GM12874 (cell line): Measurements from ENCODE around the gene SHOC2.

Experiments
- TF ChIP-seq, protein P1 (sequence below): IDR thresholded peaks from 2 replicates; pipeline ENCODE4 v1.5.1; 2011; ENCODE audit warnings: low read depth, mild to moderate bottlenecking, control low read depth, low read length, moderate library complexity; ENCODE audit not compliant: insufficient read depth

The SHOC2 gene

DNA sequence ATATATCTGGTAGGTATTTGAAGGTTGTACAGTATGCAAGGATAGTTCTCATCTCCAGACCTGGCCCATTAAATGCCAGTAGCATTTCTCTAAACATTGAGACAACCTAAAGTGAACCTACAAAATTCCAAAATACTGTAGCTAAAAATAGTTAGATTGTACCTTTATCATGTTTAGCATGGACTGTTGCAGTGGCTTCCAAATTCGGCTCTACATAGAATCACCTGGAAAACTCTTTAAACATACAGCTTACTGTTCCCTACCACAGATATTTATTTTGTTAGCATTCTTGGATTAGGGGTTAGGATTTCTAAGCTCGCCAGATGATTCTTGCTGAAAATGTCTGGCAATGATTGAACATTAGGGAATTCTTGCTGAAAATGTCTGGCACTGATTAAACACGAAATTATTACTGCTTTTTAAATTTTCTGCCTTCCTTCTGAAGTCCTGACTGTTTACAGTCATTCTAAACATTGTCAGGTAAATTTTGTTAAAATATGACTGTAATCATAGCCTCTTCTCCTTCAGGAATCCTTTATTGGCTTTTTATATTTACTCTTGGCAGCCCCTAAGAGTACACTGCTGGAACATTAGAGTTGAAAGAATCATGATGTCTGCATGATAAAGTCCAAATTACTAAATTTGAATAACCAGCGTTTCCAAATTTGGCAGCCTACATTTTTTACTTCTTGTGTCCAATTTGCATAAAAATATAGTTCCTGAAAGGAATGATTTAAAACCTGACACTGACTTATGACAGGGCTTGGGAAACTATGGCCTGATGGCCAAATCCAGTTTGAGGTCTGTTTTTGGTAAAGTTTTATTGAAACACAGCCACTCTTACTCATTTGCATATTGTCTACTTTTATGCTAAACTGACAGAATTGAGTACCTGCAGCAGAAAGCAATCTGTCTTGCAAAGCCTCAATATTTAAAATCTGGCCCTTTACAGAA lies 40.3 kb downstream of the SHOC2 start:
- TF ChIP-seq, protein P1, sequence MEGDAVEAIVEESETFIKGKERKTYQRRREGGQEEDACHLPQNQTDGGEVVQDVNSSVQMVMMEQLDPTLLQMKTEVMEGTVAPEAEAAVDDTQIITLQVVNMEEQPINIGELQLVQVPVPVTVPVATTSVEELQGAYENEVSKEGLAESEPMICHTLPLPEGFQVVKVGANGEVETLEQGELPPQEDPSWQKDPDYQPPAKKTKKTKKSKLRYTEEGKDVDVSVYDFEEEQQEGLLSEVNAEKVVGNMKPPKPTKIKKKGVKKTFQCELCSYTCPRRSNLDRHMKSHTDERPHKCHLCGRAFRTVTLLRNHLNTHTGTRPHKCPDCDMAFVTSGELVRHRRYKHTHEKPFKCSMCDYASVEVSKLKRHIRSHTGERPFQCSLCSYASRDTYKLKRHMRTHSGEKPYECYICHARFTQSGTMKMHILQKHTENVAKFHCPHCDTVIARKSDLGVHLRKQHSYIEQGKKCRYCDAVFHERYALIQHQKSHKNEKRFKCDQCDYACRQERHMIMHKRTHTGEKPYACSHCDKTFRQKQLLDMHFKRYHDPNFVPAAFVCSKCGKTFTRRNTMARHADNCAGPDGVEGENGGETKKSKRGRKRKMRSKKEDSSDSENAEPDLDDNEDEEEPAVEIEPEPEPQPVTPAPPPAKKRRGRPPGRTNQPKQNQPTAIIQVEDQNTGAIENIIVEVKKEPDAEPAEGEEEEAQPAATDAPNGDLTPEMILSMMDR: no peak

DNA sequence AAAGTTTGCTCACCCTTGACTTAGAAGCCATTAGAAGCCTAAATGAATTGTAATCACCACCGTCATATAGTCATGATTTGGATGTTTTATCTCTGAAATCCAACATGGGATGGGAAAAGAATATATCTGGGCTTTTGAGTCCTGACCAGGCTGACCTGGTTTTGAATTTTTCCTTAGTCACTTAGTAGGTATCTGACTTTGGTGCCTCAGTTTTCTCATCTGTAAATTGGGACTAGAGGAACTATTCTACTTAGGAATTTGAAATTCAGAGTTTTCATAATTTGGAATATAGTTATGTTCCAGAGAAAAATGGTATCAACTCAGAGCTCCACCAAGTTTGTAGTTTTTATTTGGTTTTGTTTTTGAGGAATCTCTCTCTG lies 40.9 kb downstream of the SHOC2 start:
- TF ChIP-seq, protein P1: no peak

DNA sequence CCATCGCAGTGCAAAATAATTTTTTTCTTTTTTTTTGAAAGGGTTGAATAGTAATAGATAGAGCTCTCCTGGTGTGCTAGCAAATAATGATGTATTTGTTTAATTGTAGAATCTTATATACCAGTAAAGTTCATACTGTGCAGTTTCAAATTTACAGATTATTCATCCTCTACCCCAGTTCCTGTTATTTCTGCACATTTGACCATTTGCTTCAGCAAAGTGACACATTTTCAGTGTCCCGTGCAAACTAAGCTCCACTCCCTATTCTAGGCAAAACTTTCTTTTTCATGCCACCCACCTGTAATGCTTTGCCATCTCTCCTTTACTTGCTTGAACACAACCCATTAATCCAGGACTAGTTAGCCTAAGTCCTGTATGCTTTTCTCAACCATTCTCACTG lies 43.0 kb downstream of the SHOC2 start:
- TF ChIP-seq, protein P1: no peak

DNA sequence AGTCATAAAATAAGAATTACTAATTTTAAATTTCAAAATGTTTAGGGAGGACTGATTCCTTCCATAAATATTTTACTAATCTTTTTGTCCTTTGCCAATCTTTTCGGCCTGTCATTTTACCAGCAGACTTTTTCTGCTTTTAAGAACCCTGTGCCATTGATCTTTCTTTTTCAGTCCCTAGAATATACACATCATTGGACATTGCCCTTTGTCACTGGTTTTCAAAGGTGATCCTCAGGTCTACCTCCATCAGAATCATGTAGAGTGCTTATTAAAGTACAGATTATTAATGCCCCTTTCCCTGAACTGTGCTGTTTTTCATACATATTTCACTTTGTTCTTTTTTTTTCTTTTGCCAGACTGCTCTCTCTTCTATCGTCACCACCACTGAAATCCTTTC lies 43.8 kb downstream of the SHOC2 start:
- TF ChIP-seq, protein P1: no peak

DNA sequence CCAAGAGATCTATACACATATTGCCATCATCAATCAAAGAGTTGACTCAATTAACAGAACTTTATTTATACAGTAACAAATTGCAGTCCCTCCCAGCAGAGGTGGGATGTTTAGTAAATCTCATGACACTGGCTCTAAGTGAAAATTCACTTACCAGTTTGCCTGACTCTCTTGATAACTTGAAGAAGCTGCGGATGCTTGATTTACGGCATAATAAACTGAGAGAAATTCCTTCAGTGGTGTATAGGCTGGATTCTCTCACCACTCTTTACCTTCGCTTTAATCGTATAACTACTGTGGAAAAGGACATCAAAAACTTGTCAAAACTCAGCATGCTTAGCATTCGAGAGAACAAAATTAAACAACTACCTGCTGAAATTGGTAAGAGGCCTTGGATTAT lies 45.3 kb downstream of the SHOC2 start:
- TF ChIP-seq, protein P1: no peak

DNA sequence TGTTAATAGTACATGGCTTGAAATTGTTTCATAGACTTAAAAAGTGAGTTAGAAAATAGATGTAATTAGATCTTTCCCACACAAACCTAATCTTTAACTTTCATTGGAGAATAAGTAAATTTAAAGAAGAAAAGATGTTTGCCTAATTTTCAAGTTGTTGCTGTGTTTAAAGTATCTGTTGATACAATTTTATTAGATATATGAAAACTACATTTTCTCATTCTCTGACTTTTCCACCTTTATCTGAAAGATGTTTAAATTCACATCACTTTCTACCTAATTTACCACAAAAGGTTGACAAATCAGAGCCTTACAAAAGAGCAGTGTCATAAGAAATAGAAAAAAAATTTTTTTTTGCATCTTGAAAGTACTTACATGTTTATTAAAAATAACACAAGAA lies 45.8 kb downstream of the SHOC2 start:
- TF ChIP-seq, protein P1: no peak

DNA sequence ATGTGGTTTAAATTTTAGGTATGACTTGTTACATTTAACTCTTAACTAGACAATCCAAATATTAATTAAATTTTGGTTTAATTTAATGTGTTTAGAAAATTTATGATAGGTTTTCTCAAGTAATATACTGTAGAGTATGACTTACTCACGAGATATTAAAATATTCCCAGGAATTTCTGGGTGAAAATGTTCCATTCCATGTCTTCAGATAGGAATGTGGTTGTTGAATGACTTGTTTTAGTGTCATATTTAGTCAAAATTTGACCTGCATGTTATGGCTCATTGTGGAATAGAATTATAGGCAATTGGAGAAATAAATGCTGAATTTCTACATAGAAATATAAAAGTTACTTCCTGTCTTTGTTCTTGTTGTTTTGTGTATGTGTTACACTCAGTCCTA lies 46.7 kb downstream of the SHOC2 start:
- TF ChIP-seq, protein P1: no peak
